AML-193 (cell line): ENCODE measurements around the gene PYCR2.

Experiments
- DNase-seq, 2 experiments: peaks; one replicate each; lab custom pipeline; 2025; lab: John Stamatoyannopoulos, UW

PYCR2 gene

GRCh38 chr1:225876900-225877510, 47.0 kb downstream of the PYCR2 start:
- DNase-seq, result no peak

GRCh38 chr1:225875044-225875815, 48.8 kb downstream of the PYCR2 start:
- no peak for DNase-seq

GRCh38 chr1:225874431-225874830, 49.6 kb downstream of the PYCR2 start:
- DNase-seq, result no peak

- DNase-seq, result no peak
These were observed 50.7 kb downstream of the PYCR2 start for GRCh38 chr1:225873281-225873850.

DNA sequence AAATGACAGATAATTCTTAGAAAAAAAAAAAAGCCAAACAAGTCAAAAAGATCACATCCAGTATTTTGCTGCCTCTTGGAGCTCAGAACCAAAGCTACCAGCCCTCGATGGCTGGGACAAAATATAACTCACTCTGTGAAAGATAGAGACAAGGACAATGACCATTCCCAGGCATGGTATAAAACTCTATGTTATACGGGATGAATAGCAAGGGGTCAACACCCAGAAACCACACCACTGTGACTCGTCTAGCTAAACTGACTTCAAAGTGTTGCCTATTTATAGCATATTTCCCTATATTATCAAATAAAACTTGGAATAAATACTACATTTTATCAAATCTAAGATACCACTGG, 52.0 kb downstream of the PYCR2 start:
- DNase-seq, result no peak

DNA sequence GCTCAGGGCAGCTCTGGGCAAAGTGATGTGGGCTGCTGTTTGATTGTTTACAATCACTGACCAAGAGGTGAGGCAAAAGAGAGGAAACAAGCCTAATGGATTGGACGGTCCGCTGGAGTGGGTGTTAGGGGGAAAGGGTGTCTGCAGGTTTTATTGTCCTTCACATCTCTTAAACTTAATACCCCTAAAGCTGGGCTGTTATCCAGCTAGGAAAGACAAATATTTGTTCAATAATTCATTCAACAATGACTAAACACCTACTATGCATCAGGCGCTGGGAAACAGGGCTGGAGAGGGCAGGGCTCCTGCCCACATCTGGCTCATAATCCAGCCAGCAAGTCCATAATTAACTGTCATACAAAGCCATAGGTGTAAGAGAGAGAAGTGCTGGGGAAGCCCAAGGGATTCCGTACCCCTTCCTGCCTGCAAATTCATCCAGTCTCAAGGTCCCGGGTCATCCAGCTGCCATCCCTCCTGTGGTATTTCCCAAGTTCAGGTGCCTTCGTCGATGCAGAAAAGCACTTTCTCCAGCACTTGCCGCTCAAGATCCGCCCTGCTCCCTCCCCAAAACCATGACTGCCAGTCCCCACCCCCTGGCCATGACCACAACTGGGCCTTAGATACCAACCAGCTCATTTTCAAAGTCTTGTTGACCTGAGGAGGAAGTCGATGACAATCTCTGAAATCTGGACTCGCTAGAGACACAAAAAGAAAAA, 52.5 kb downstream of the PYCR2 start:
- DNase-seq, result no peak

DNA sequence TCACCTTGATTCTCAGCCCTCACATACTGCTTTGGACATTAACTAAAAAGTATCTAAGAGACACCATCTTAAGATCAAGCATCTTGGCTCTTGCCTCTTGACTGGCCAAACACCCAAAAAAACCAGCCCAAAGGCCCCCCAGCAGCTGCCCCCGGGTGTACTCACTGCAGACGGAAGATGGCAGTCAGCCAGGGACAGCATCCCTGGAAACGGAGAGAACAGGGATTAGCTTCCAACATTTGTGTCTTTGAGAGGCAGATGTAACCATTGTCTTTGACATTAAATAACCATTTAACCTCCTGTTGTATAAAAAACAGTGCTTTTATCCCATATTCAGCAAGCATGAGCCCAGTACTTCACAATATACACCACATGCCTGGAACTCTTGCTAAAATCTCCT, 53.1 kb downstream of the PYCR2 start:
- DNase-seq, result no peak
